ENCODE results near the gene SMG9.

SMG9 gene

DNA sequence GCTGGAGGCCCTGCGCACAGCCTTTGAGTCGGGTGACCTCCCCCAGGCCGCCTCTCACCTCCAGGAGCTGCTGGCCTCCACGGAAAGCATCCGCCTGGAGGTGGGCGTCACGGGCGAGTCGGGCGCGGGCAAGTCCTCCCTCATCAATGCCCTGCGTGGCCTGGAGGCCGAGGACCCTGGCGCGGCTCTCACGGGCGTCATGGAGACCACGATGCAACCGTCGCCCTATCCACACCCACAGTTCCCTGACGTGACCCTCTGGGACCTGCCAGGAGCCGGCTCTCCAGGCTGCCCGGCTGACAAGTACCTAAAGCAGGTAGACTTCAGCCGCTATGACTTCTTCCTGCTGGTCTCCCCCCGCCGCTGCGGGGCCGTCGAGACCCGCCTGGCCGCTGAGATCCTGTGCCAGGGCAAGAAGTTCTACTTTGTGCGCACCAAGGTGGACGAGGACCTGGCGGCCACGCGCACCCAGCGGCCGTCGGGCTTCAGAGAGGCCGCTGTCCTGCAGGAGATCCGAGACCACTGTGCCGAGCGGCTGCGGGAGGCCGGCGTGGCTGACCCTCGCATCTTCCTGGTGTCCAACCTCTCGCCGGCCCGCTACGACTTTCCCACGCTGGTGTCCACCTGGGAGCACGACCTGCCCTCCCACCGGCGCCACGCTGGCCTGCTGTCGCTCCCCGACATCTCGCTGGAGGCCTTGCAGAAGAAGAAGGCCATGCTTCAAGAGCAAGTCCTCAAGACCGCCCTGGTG lies 36.0 kb downstream of the SMG9 start:
- TF ChIP-seq, protein P1, sequence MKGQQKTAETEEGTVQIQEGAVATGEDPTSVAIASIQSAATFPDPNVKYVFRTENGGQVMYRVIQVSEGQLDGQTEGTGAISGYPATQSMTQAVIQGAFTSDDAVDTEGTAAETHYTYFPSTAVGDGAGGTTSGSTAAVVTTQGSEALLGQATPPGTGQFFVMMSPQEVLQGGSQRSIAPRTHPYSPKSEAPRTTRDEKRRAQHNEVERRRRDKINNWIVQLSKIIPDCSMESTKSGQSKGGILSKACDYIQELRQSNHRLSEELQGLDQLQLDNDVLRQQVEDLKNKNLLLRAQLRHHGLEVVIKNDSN (IDR thresholded peaks at IDR 0.05), result no peak
- TF ChIP-seq RAD21 (IDR thresholded peaks at IDR 0.05; ENCODE audit: low read depth) (no peak), CREB1 (IDR thresholded peaks at IDR 0.05; ENCODE audit: low read depth) (no peak), EGR1 (IDR thresholded peaks at IDR 0.05) (no peak)

DNA sequence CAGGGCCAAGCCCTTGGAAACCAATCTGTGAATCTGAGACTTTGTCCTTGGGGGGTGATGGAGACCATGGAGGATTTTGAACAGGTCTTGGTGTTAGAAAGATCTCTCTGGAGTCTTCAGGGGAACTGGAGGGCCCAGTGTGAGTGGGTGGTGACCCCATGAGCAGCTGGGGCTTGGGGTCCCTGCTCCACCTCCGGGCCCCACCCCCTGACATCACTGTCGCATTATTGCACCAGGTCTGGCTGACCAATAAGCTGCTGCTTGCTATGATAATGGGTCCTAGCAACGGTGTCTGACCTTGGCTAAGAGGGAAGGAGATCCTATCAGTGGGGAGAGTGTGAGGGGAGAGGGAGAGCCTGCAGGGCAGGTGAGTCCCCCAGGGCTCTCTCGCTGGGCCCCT lies 39.0 kb downstream of the SMG9 start, which contains the start of gene IRGC:
Gene IRGC (plus strand): TSS at position 301 of the 400 bp plus-strand sequence. CDS start 2,483 bp downstream, outside the sequence.
- TF ChIP-seq TAF1 (IDR thresholded peaks at IDR 0.05; ENCODE audit: low read depth), result no peak
- no peak for TF ChIP-seq CREB1 (IDR thresholded peaks at IDR 0.05; ENCODE audit: low read depth)
- TF ChIP-seq, protein P2, sequence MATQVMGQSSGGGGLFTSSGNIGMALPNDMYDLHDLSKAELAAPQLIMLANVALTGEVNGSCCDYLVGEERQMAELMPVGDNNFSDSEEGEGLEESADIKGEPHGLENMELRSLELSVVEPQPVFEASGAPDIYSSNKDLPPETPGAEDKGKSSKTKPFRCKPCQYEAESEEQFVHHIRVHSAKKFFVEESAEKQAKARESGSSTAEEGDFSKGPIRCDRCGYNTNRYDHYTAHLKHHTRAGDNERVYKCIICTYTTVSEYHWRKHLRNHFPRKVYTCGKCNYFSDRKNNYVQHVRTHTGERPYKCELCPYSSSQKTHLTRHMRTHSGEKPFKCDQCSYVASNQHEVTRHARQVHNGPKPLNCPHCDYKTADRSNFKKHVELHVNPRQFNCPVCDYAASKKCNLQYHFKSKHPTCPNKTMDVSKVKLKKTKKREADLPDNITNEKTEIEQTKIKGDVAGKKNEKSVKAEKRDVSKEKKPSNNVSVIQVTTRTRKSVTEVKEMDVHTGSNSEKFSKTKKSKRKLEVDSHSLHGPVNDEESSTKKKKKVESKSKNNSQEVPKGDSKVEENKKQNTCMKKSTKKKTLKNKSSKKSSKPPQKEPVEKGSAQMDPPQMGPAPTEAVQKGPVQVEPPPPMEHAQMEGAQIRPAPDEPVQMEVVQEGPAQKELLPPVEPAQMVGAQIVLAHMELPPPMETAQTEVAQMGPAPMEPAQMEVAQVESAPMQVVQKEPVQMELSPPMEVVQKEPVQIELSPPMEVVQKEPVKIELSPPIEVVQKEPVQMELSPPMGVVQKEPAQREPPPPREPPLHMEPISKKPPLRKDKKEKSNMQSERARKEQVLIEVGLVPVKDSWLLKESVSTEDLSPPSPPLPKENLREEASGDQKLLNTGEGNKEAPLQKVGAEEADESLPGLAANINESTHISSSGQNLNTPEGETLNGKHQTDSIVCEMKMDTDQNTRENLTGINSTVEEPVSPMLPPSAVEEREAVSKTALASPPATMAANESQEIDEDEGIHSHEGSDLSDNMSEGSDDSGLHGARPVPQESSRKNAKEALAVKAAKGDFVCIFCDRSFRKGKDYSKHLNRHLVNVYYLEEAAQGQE (IDR thresholded peaks at IDR 0.05; ENCODE audit: low read depth), result no peak
- TF ChIP-seq EP300 (IDR thresholded peaks at IDR 0.05; ENCODE audit: borderline replicate concordance), result no peak
- TF ChIP-seq, protein P1 (IDR thresholded peaks at IDR 0.05), result no peak
- no peak for TF ChIP-seq NFIC (IDR thresholded peaks at IDR 0.05)
- no peak for TF ChIP-seq CEBPB (IDR thresholded peaks at IDR 0.05)
- TF ChIP-seq ZBTB7A (IDR thresholded peaks at IDR 0.05; ENCODE audit: low read depth), result no peak
- no peak for TF ChIP-seq FOXM1 (IDR thresholded peaks at IDR 0.05; ENCODE audit: borderline replicate concordance, low read depth)
- TF ChIP-seq EGR1 (IDR thresholded peaks at IDR 0.05), result no peak
- no peak for TF ChIP-seq TCF12 (IDR thresholded peaks at IDR 0.05; ENCODE audit: low read depth)

DNA sequence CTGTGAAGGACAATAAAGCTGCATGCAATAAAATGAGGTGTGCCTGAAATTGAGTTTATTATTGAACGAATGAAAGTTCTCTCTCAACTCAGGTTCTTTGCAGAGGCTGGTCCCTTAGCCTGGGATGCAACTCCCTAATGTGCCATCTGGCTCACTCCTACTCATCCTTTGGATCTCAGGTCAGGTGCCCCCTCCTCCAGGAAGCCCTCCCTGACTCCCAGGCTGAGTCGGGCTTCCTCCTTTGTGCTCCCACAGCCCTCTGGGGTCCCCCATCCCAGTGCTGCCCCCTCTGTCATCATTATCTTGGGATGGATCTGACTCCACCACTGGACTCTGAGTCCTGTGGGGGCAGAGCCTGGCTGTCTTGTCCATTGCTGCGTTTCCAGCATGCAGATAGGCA lies 41.6 kb downstream of the SMG9 start:
- no peak for TF ChIP-seq CREB1 (IDR thresholded peaks at IDR 0.05; ENCODE audit: low read depth)
- no peak for TF ChIP-seq TEAD4 (IDR thresholded peaks at IDR 0.05)
- TF ChIP-seq, protein P1 (IDR thresholded peaks at IDR 0.05), result no peak
- no peak for TF ChIP-seq NFIC (IDR thresholded peaks at IDR 0.05)
- no peak for TF ChIP-seq ZBTB7A (IDR thresholded peaks at IDR 0.05; ENCODE audit: low read depth)
- TF ChIP-seq TCF12 (IDR thresholded peaks at IDR 0.05; ENCODE audit: low read depth), result no peak
- TF ChIP-seq CEBPB (IDR thresholded peaks at IDR 0.05), result no peak
- TF ChIP-seq TAF1 (IDR thresholded peaks at IDR 0.05; ENCODE audit: low read depth), result no peak
- TF ChIP-seq, protein P3, sequence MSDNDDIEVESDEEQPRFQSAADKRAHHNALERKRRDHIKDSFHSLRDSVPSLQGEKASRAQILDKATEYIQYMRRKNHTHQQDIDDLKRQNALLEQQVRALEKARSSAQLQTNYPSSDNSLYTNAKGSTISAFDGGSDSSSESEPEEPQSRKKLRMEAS (IDR thresholded peaks at IDR 0.05), result no peak
- TF ChIP-seq EP300 (IDR thresholded peaks at IDR 0.05; ENCODE audit: borderline replicate concordance), result no peak
- no peak for TF ChIP-seq YY1 (IDR thresholded peaks at IDR 0.05; ENCODE audit: low read depth)
- no peak for TF ChIP-seq RAD21 (IDR thresholded peaks at IDR 0.05; ENCODE audit: low read depth)
- TF ChIP-seq EGR1 (IDR thresholded peaks at IDR 0.05), result no peak
- TF ChIP-seq FOXM1 (IDR thresholded peaks at IDR 0.05; ENCODE audit: borderline replicate concordance, low read depth), result no peak

DNA sequence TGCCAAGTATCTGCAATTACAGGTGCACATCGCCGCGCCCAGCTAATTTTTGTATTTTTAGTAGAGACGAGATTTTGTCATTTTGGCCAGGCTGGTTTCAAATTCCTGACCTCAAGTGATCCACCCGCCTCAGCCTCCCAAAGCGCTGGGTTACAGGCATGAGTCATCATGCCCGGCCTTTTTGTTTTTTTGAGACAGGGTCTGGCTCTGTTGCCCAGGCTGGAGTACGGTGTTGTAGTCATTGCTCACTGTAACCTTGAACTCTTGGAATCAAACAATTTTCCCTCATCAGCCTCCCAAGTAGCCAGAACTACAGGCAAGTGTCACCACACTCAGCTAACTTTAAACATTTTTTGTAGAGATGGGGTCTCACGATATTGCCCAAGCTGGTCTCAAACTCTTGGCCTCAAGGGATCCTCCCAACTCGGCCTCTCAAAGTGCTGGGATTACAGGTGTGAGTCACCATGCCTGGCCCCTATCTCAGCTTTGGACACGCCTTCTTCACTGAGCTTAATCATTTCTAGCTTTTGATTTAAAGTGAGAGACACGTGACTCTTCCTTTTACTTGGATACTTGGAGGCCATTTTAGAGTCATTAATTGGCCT lies 42.9 kb downstream of the SMG9 start:
- TF ChIP-seq, protein P1 (IDR thresholded peaks at IDR 0.05), result peak; percentile 18; the same call in 1 of the 2 replicates
- TF ChIP-seq CREB1 (IDR thresholded peaks at IDR 0.05; ENCODE audit: low read depth), result no peak

DNA sequence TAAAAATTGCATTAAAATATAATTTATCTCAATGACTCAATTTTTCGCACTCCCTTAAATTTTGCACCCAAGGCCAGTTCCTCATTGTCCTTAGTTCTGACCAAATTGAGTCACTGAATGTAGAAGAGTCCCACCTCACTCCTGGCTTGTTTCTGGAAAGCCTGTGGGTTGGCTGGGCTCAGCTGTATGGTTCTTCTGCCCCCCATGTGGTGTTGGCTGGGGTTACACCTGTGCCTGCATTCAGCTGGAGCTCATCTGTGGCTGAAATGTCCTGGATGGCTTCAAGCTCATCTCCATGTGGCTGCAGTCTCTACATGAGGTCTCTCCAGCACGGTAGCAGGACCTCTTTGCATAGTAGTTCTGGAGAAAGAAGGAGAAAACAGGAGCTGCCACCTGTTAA lies 46.0 kb downstream of the SMG9 start:
- TF ChIP-seq, protein P2 (IDR thresholded peaks at IDR 0.05; ENCODE audit: low read depth), result no peak
- no peak for TF ChIP-seq CREB1 (IDR thresholded peaks at IDR 0.05; ENCODE audit: low read depth)
- no peak for TF ChIP-seq CEBPB (IDR thresholded peaks at IDR 0.05)
- no peak for TF ChIP-seq FOXM1 (IDR thresholded peaks at IDR 0.05; ENCODE audit: borderline replicate concordance, low read depth)
- no peak for TF ChIP-seq RAD21 (IDR thresholded peaks at IDR 0.05; ENCODE audit: low read depth)
- TF ChIP-seq EGR1 (IDR thresholded peaks at IDR 0.05), result no peak
- no peak for TF ChIP-seq TCF12 (IDR thresholded peaks at IDR 0.05; ENCODE audit: low read depth)
- TF ChIP-seq, protein P1 (IDR thresholded peaks at IDR 0.05), result no peak
- TF ChIP-seq, protein P3 (IDR thresholded peaks at IDR 0.05), result no peak
- no peak for TF ChIP-seq NFIC (IDR thresholded peaks at IDR 0.05)
- no peak for TF ChIP-seq TAF1 (IDR thresholded peaks at IDR 0.05; ENCODE audit: low read depth)
- TF ChIP-seq YY1 (IDR thresholded peaks at IDR 0.05; ENCODE audit: low read depth), result no peak
- no peak for TF ChIP-seq EP300 (IDR thresholded peaks at IDR 0.05; ENCODE audit: borderline replicate concordance)
